Measurements from ENCODE around the gene CELF2. TPM values are rescaled to one million over a fixed set of nuclear protein-coding genes. Genes with fewer than 3 reads are reported as not detected.
A peak's percentile ranks its signal among the peaks of the same experiment; 100 is the strongest.

CELF2 gene
- total RNA-seq, 2 experiments from 2014 or later, result 197 to 205 TPM

- H3K27ac ChIP-seq (ENCODE audit: low read depth in 1 of 2, low read length in 2 of 2), result peak overlapping the region; percentile 72 to 96
- CTCF ChIA-PET, result interaction anchor here (0.8 to 9.8 kb wide), 11 partner anchors 10 to 73 kb away, joined by 3 to 107 read pairs (median 5); no protein-coding TSS in a partner anchor
- no peaks in the 10 kb centered on the region for H3K9me3 ChIP-seq (ENCODE audit: control insufficient read depth in 1 of 2, insufficient read depth in 1 of 2, low read length in 2 of 2)
- Mint-ChIP-seq H3K4me3 (peak overlapping the region; percentile 99), H3K27ac (no peak overlapping the region), H3K36me3 (ENCODE audit: low read depth) (peaks cover 20% of the 10 kb centered on the region), H3K27me3 (no peaks in the 10 kb centered on the region), H3K9me3 (no peaks in the 10 kb centered on the region), H3K4me1 (ENCODE audit: low read depth) (peaks cover 72% of the 10 kb centered on the region)
- H3K4me1 ChIP-seq (ENCODE audit: insufficient read depth, low read length), result peaks cover 55% of the 10 kb centered on the region
- DNase-seq, result peak; percentile 69 to 95 (median 76)
- intact Hi-C loops (cut with DNase I, micrococcal nuclease), result loop anchor here (1.0 to 10.0 kb wide), 4 partner anchors 13 to 156 kb away; partner anchors contain the start of gene CELF2 (in 1 of the 2)
- TF ChIP-seq CTCF (IDR thresholded peaks at IDR 0.05), result peak; percentile 31
- H3K27me3 ChIP-seq (ENCODE audit: control insufficient read depth in 1 of 2, insufficient read depth in 2 of 2, low read length in 2 of 2), result no peaks in the 10 kb centered on the region
- POLR2A ChIA-PET, result interaction anchor here (0.6 to 19.5 kb wide), 25 partner anchors 13 to 523 kb away, joined by 3 to 1077 read pairs (median 4); partner anchors contain the start of gene CELF2
- peak; percentile 62 for ATAC-seq (ENCODE audit: poor library complexity)
- H3K36me3 ChIP-seq (ENCODE audit: insufficient read depth, low read length), result peaks cover 5% of the 10 kb centered on the region
- peak overlapping the region; percentile 87 for H3K4me3 ChIP-seq (ENCODE audit: low read length)
Observed at GRCh38 chr10:11162828-11163599, 145.3 kb downstream of the CELF2 start.

- Histone ChIP-seq H3K4me3 (ENCODE audit: low read length) (peak overlapping the region; percentile 87), H3K4me1 (ENCODE audit: insufficient read depth, low read length) (peaks cover 52% of the 10 kb centered on the region), H3K9me3 (ENCODE audit: control insufficient read depth in 1 of 2, insufficient read depth in 1 of 2, low read length in 2 of 2) (no peaks in the 10 kb centered on the region), H3K27ac (ENCODE audit: low read depth in 1 of 2, low read length in 2 of 2) (peak overlapping the region; percentile 72 to 96), H3K27me3 (ENCODE audit: control insufficient read depth in 1 of 2, insufficient read depth in 2 of 2, low read length in 2 of 2) (no peaks in the 10 kb centered on the region), H3K36me3 (ENCODE audit: insufficient read depth, low read length) (peaks cover 12% of the 10 kb centered on the region)
- Mint-ChIP-seq H3K4me1 (ENCODE audit: low read depth) (peaks cover 62% of the 10 kb centered on the region), H3K27ac (no peak overlapping the region), H3K9me3 (no peaks in the 10 kb centered on the region), H3K27me3 (no peaks in the 10 kb centered on the region), H3K36me3 (ENCODE audit: low read depth) (peaks cover 20% of the 10 kb centered on the region), H3K4me3 (peak overlapping the region; percentile 99)
- ChIA-PET POLR2A (interaction anchor here (0.8 to 19.5 kb wide), 32 partner anchors 12 to 522 kb away, joined by 3 to 1077 read pairs (median 4); partner anchors contain the start of gene CELF2), CTCF (interaction anchor here (0.8 to 9.8 kb wide), 12 partner anchors 9 to 79 kb away, joined by 3 to 107 read pairs (median 5); no protein-coding TSS in a partner anchor)
- no peak for TF ChIP-seq CTCF (IDR thresholded peaks at IDR 0.05)
- intact Hi-C loops (cut with DNase I, micrococcal nuclease), result loop anchor here (1.0 to 10.0 kb wide), 4 partner anchors 14 to 157 kb away; partner anchors contain the start of gene CELF2 (in 1 of the 2)
- ATAC-seq (ENCODE audit: poor library complexity) (no peak), DNase-seq (peak in 4 of 14 experiments; percentile 26 to 53 (median 50))
Observed at GRCh38 chr10:11163780-11164550, 146.3 kb downstream of the CELF2 start.

- Histone ChIP-seq H3K36me3 (ENCODE audit: insufficient read depth, low read length) (peaks cover 12% of the 10 kb centered on the region), H3K4me1 (ENCODE audit: insufficient read depth, low read length) (peaks cover 54% of the 10 kb centered on the region), H3K27me3 (ENCODE audit: control insufficient read depth in 1 of 2, insufficient read depth in 2 of 2, low read length in 2 of 2) (no peaks in the 10 kb centered on the region), H3K4me3 (ENCODE audit: low read length) (peak overlapping the region; percentile 87), H3K27ac (ENCODE audit: low read depth in 1 of 2, low read length in 2 of 2) (peak overlapping the region; percentile 72 to 96), H3K9me3 (ENCODE audit: control insufficient read depth in 1 of 2, insufficient read depth in 1 of 2, low read length in 2 of 2) (no peaks in the 10 kb centered on the region)
- POLR2A ChIA-PET, result interaction anchor here (0.7 to 19.5 kb wide), 24 partner anchors 12 to 521 kb away, joined by 3 to 1077 read pairs (median 6); partner anchors contain the start of gene CELF2
- TF ChIP-seq CTCF (IDR thresholded peaks at IDR 0.05), result no peak
- Mint-ChIP-seq H3K4me1 (ENCODE audit: low read depth) (peaks cover 57% of the 10 kb centered on the region), H3K4me3 (peak overlapping the region; percentile 99), H3K27ac (no peak overlapping the region), H3K27me3 (no peaks in the 10 kb centered on the region), H3K36me3 (ENCODE audit: low read depth) (peaks cover 20% of the 10 kb centered on the region), H3K9me3 (no peaks in the 10 kb centered on the region)
- DNase-seq (no peak), ATAC-seq (ENCODE audit: poor library complexity) (no peak)
- intact Hi-C loops (cut with DNase I, micrococcal nuclease), result loop anchor here (5.0 to 10.0 kb wide), 2 partner anchors 150 to 157 kb away; partner anchors contain the start of gene CELF2 (in 1 of the 2)
- CTCF ChIA-PET, result interaction anchor here (0.8 to 9.8 kb wide), 8 partner anchors 8 to 78 kb away, joined by 3 to 107 read pairs (median 8); no protein-coding TSS in a partner anchor
Observed at GRCh38 chr10:11164551-11164802, 146.8 kb downstream of the CELF2 start.
